GM18867 (cell line): ENCODE results near the gene MSRB1.

ENCODE experiments used
- ATAC-seq: cut with Tn5 transposase; IDR thresholded peaks from one replicate; pipeline ENCODE4 v1.9.1; 2021; ENCODE audit warnings: mild to moderate bottlenecking, moderate library complexity; ENCODE audit not compliant: unreplicated experiment

The MSRB1 gene

DNA sequence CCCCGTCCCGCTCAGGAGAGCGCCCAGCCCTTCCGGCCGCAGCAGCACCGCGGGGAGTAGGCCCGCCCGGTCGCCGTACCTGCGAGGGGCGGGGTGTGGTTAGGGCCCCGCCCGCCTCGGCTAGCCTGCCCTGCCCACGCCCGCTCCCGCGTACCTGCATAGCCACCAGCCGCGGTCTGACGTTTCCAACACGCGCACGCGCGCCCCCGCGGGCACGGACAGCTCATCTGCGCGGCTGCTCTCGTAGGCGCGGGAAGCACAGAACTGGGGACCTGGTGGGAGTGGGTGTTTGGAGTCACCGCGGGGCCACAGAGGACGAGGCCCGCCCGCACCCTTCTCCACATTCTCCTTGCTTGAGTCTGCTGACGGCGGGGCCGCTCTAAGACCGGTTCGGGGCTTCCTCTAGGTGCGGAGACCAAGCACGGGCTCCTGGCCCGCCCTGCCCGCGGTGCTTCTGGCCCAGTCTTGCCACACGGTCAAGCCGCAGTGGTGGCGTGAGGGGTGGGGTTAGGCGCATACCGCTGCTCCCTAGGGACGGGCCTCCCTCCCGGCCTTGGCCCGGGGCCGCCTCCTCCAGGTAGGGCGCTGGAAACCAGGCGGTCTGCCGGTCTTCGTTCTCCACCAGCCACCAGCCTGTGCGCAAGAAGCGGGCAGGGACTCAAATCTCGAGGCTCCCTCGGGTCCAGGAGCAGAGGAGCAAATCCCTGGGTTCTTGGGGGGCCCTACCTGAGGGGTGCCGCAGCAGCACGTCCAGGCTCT lies 36.5 kb upstream of the MSRB1 start:
- no peak for ATAC-seq

DNA sequence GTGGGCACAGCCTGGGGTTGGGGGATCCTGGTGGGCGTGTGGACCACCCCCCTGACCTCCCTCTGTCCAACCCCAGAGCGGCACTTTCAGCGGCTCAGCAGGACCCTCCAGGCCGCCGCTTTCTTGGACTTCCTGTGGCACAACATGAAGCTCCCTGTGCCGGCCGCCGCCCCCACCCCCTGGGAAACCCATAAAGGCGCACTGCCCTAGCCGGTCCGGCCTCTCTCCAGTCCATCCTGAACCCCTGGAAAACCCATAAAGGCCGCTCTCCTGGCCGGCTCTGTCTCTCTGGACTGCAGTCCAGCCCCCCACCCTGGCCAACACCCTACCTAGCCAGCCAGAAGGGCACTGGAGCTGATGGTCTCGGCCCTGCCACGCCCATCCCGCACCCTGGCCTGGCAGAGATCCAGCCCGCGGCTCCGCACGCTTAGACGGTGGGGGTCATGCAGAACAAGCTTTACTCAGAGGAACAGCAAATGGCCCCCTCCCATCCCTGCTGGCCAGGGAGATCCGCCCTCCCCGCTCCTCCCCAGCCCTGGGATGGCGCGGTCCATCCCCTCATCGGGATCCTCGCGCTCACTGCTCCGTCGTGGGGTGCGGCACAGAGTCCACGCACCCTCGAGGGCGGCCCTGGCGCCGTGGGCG lies 35.6 kb upstream of the MSRB1 start:
- ATAC-seq, result no peak

DNA sequence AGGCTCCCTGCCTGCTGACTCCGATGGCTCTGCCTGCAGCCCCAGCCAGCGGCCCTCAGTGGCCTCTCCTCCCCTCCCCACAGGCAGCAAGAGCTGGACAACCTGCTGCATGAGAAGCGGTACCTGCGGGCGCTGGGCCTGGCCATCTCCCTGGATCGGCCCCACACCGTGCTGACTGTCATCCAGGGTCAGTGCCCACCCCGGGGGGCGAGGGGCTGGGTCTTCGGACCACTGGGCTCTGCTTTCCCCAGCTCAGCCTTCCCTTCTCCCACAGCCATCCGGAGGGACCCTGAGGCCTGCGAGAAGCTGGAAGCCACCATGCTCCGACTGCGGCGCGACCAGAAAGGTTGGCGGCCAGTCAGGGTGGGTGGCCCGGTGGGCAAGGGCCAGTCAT lies 34.9 kb upstream of the MSRB1 start:
- ATAC-seq, result no peak

- no peak for ATAC-seq
Observed at GRCh38 chr16:1976951-1977874, 34.2 kb upstream of the MSRB1 start.

DNA sequence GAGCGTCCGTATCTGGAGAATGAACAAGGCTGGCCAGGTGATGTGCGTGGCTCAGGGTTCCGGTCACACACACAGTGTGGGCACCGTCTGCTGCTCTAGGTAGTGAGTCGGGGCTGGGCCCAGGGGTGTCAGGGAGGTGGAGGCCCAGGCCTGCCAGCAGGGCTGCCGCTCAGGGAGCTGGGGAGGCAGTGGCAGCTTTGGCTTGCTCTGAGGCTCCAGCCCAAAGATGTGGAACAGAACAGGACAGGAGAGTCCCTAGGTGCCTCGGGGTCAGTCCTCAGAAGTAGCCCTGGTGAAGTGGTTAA lies 33.2 kb upstream of the MSRB1 start:
- ATAC-seq, result no peak

DNA sequence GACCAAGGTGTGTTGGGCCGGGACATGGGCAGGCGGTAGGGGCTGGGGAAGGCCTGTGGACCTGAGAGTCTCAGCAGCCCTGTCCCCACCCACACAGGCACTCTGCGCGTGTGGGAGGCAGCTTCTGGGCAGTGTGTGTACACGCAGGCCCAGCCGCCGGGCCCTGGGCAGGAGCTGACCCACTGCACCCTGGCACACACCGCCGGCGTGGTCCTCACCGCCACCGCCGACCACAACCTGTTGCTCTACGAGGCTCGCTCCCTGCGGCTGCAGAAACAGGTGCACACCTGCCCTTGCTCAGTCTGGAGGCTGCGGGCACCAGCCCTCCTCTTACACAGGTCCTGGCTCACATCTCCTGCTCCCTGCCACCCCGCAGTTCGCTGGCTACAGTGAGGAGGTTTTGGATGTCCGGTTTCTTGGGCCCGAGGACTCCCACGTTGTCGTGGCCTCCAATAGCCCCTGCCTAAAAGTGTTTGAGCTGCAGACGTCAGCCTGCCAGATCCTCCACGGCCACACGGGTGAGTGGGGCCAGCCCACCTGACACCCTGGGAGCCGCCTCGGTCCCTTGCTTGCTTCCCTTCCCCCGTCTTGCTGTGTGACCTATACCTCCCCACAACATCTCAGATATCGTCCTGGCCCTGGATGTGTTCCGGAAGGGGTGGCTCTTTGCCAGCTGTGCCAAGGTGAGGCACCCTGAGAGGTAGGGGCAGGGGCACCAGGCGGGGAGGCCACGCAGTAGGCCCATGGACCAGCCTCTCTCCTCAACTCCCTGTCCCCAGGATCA lies 32.6 kb upstream of the MSRB1 start:
- no peak for ATAC-seq

DNA sequence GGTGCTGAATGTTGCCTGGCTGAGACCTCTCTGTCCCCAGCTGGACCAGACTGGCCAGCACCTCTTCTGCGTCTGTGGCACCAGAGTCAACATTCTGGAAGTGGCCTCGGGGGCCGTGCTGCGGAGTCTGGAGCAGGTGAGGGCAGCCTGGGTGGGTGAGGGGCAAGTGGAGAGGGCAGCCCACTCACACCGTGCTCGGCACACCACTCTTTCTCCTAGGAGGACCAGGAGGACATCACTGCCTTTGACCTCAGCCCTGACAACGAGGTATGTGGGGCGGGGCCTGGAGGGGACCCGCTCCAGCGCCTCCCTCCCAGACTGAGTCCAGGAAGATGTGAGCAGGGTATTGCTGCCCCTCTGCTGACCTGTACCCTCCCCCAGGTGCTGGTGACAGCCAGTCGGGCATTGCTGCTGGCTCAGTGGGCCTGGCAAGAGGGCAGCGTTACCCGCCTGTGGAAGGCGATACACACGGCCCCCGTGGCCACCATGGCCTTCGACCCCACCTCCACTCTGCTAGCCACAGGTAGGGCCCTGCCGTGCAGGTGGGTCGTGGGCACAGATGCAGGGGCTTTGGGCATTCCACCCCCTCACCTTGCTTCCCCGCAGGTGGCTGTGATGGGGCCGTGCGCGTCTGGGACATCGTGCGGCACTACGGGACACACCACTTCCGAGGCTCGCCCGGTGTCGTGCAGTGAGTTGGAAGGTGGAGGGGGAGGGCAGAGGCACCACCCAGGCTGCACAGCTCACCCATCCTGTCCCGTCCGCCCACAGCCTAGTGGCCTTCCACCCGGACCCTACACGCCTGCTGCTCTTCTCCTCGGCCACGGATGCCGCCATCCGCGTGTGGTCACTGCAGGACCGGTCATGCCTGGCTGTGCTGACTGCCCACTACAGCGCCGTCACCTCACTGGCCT lies 31.4 kb upstream of the MSRB1 start:
- no peak for ATAC-seq

- no peak for ATAC-seq
Observed at GRCh38 chr16:1973461-1974156, 30.6 kb upstream of the MSRB1 start.

DNA sequence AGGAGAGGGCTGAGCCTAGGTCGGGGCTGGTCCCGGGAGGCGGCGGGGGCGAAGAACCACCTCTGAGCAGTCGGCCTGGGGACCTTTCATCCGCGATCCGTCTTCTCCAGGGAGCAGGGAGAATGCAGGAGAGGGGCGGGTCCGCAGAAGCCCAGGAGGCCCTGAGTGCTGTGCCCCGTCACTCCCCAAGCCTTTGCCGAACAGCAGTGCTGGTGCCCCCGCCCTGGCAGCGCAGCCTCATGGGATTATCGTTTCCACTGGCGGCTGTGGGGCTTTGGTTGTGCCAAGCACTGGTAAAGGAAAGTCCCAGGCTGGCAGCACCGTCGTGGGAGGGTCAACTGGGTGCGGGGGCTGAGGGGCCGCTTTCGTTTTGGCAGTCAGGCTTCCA lies 29.5 kb upstream of the MSRB1 start:
- ATAC-seq, result no peak

GRCh38 chr16:1971796-1972489 lies 28.9 kb upstream of the MSRB1 start, which contains the start of gene TBL3:
TBL3 (plus strand) TSS chr16:1972053; CDS start chr16:1972165, 112 bp downstream.
- peak; percentile 81 for ATAC-seq

- no peak for ATAC-seq
Observed at GRCh38 chr16:1968146-1968953, 25.4 kb upstream of the MSRB1 start.

DNA sequence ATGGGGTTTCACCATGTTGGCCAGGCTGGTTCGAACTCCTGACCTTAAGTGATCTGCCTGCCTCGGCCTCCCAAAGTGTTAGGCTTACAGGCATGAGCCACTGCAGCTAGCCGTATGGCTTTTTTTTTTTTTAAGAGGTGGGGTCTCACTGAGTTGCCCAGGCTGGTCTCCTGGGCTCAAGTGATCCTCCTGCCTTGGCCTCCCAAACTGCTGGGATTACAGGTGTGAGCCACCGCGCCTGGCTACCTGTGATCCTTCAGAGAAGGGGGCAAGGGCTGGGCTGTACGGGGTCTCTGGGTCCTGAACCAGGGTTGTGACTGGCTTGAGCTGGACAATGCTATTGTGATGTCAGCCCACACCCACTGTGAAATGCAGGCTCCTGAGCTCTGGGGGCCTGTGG lies 23.5 kb upstream of the MSRB1 start, which contains the start of gene RNF151:
RNF151 (plus strand) TSS at position 397 of the 400 bp plus-strand sequence. CDS start 26 bp downstream, outside the sequence.
- no peak for ATAC-seq

GRCh38 chr16:1965396-1966001 lies 22.5 kb upstream of the MSRB1 start:
- no peak for ATAC-seq

- ATAC-seq, result peak; percentile 83
Observed at GRCh38 chr16:1964506-1965395, 21.8 kb upstream of the MSRB1 start, which contains the start of gene RPS2. RPS2 (minus strand) TSS chr16:1964826; CDS start chr16:1964625, 201 bp downstream.

GRCh38 chr16:1963806-1964505 lies 21.0 kb upstream of the MSRB1 start:
- ATAC-seq, result peak; percentile 4
